GM19452 (cell line): ENCODE measurements around the gene ACVR2B.
"Not testable (repeated sequence)": the region's sequence is repeated elsewhere in the genome, so short reads cannot be mapped to it uniquely, and the experiment has no call there.

Experiments used
- ATAC-seq: cut with Tn5 transposase; IDR thresholded peaks from one replicate; pipeline ENCODE4 v1.9.1; 2021; ENCODE audit not compliant: unreplicated experiment

The ACVR2B gene

GRCh38 chr3:38453075-38453912 lies at the start of gene ACVR2B:
ACVR2B (plus strand) TSS chr3:38453890; CDS start chr3:38454323, 433 bp downstream.
- ATAC-seq: no peak

GRCh38 chr3:38404286-38404685 lies 49.4 kb upstream of the ACVR2B start:
- ATAC-seq: no peak

- no peak for ATAC-seq
Observed at GRCh38 chr3:38411591-38411990, 42.1 kb upstream of the ACVR2B start.

GRCh38 chr3:38420758-38421157 lies 32.9 kb upstream of the ACVR2B start:
- not testable (repeated sequence) for ATAC-seq

- no peak for ATAC-seq
Observed at GRCh38 chr3:38421679-38422336, 31.9 kb upstream of the ACVR2B start.

GRCh38 chr3:38426798-38427426 lies 26.8 kb upstream of the ACVR2B start:
- ATAC-seq: not testable (repeated sequence)

GRCh38 chr3:38432871-38433658 lies 20.6 kb upstream of the ACVR2B start:
- not testable (repeated sequence) for ATAC-seq

- ATAC-seq: not testable (repeated sequence)
Observed at GRCh38 chr3:38433661-38434060, 20.0 kb upstream of the ACVR2B start.

GRCh38 chr3:38438436-38439069 lies 15.1 kb upstream of the ACVR2B start:
- ATAC-seq: not testable (repeated sequence)

GRCh38 chr3:38443205-38443604 lies 10.5 kb upstream of the ACVR2B start:
- not testable (repeated sequence) for ATAC-seq

GRCh38 chr3:38446085-38446686 lies 7.5 kb upstream of the ACVR2B start:
- ATAC-seq: no peak

- no peak for ATAC-seq
Observed at GRCh38 chr3:38446812-38447211, 6.9 kb upstream of the ACVR2B start.

- no peak for ATAC-seq
Observed at GRCh38 chr3:38450853-38451252, 2.8 kb upstream of the ACVR2B start.

- no peak for ATAC-seq
Observed at GRCh38 chr3:38453913-38454177, 155 bp downstream of the ACVR2B start.

GRCh38 chr3:38454178-38454883 lies 641 bp downstream of the ACVR2B start:
- ATAC-seq: no peak

- no peak for ATAC-seq
Observed at GRCh38 chr3:38454884-38455638, 1.4 kb downstream of the ACVR2B start.

- no peak for ATAC-seq
Observed at GRCh38 chr3:38455639-38456430, 2.1 kb downstream of the ACVR2B start.
